Panc1 (cell line): ENCODE data around the gene USP31. TPM values are rescaled to one million over a fixed set of nuclear protein-coding genes. Genes with fewer than 3 reads are reported as not detected.

ENCODE experiments used
- ATAC-seq: fragments of 200-7000 bp; cut with Tn5 transposase; 2 replicates; pipeline ENCODE4 v1.9.1; 2020; ENCODE audit warnings: mild to moderate bottlenecking, moderate library complexity
- BruUV-seq: library from RNA; stranded (reverse); fragments of 400-500 nt; replicated peaks from 2 replicates; lab custom pipeline; 2021; lab: Mats Ljungman, UMichigan
- CTCF ChIA-PET: fragments of 300-600 bp; sonication (Branson Sonifier 250); formaldehyde crosslinking; loops from one replicate; lab custom pipeline; 2022; ENCODE audit warnings: antibody characterized with exemption; lab: Charles Lee
- POLR2A ChIA-PET: fragments of 300-600 bp; sonication (Branson Sonifier 250); formaldehyde crosslinking; loops from one replicate; lab custom pipeline; 2022; ENCODE audit warnings: antibody characterized with exemption; lab: Charles Lee
- DNase-seq: peaks from one replicate; pipeline ENCODE4 v3.0.0-alpha.2; 2010; ENCODE audit warnings: low read depth, low spot score
- H3K27ac ChIP-seq: 2 replicates; pipeline ENCODE4 v1.5.1; 2011; ENCODE audit warnings: mild to moderate bottlenecking, low read length, inconsistent platforms
- H3K27me3 ChIP-seq: fragments of 200-500 bp; sonication (Bioruptor generic); 2 replicates; pipeline ENCODE4 v1.6.0; 2014; ENCODE audit warnings: low read length, inconsistent platforms; ENCODE audit not compliant: control insufficient read depth, insufficient read depth
- H3K36me3 ChIP-seq: fragments of 200-500 bp; sonication (Bioruptor generic); 2 replicates; pipeline ENCODE4 v1.5.1; 2014; ENCODE audit warnings: inconsistent platforms, mild to moderate bottlenecking, low read length, moderate library complexity; ENCODE audit not compliant: control insufficient read depth, insufficient read depth
- H3K4me1 ChIP-seq: 2 replicates; pipeline ENCODE4 v1.5.1; 2011; ENCODE audit warnings: inconsistent platforms, mild to moderate bottlenecking, low read length, moderate library complexity; ENCODE audit not compliant: control insufficient read depth, insufficient read depth
- H3K4me3 ChIP-seq, 2 experiments: 2 replicates each; pipeline ENCODE4 v1.5.1; 2011 to 2012; ENCODE audit warnings: low read depth in 2 of 2, low read length in 2 of 2, mild to moderate bottlenecking in 2 of 2, inconsistent platforms in 1 of 2, moderate library complexity in 1 of 2
- H3K9me3 ChIP-seq: fragments of 200-500 bp; sonication (Bioruptor generic); 2 replicates; pipeline ENCODE4 v1.5.1; 2014; ENCODE audit warnings: low read depth, mild to moderate bottlenecking, inconsistent platforms, low read length, moderate library complexity; ENCODE audit not compliant: control insufficient read depth, insufficient read depth
- POLR2AphosphoS5 ChIP-seq: IDR thresholded peaks from 2 replicates; pipeline ENCODE4 v1.6.1; 2012; ENCODE audit warnings: mild to moderate bottlenecking, low read depth, low read length, moderate library complexity
- SIN3A ChIP-seq: IDR thresholded peaks from 2 replicates; pipeline ENCODE4 v1.6.1; 2012; ENCODE audit warnings: low read depth, mild to moderate bottlenecking, low read length, moderate library complexity, borderline replicate concordance; ENCODE audit not compliant: insufficient read depth
- TCF7L2 ChIP-seq: IDR thresholded peaks from 2 replicates; pipeline ENCODE4 v1.6.1; 2011; ENCODE audit warnings: mild to moderate bottlenecking, low read depth, low read length, inconsistent platforms
- in situ Hi-C: cut with HindIII; loops from 2 replicates; pipeline ENCODE4 v1.10.0; 2016; ENCODE audit warnings: low sequenced_read_pairs, low pct_unique_long_range_greater_than_20kb
- intact Hi-C: fragments of 100-400 bp; cut with micrococcal nuclease; formaldehyde crosslinking; loops from one replicate; pipeline ENCODE4 v1.10.0; 2022; ENCODE audit not compliant: unreplicated experiment
- total RNA-seq: library from RNA; stranded (reverse); gene quantifications from one replicate; pipeline ENCODE4 v1.2.1, GENCODE V29; 2021; ENCODE audit not compliant: unreplicated experiment
- TF ChIP-seq, protein P1 (sequence below): fragments of 450-650 bp; IDR thresholded peaks from 2 replicates; pipeline ENCODE4 v1.5.1; 2017; ENCODE audit warnings: mild to moderate bottlenecking
- TF ChIP-seq, protein P2 (sequence below), 2 experiments: IDR thresholded peaks; 2 replicates each; pipeline ENCODE4 v1.6.1; 2011 to 2012; ENCODE audit warnings: low read depth in 2 of 2, control low read depth in 1 of 2, low read length in 1 of 2, mild to moderate bottlenecking in 1 of 2, moderate library complexity in 1 of 2; ENCODE audit not compliant: insufficient read depth in 1 of 2

Gene USP31
- total RNA-seq, 1 experiment from 2014 or later: 27.2 TPM

DNA sequence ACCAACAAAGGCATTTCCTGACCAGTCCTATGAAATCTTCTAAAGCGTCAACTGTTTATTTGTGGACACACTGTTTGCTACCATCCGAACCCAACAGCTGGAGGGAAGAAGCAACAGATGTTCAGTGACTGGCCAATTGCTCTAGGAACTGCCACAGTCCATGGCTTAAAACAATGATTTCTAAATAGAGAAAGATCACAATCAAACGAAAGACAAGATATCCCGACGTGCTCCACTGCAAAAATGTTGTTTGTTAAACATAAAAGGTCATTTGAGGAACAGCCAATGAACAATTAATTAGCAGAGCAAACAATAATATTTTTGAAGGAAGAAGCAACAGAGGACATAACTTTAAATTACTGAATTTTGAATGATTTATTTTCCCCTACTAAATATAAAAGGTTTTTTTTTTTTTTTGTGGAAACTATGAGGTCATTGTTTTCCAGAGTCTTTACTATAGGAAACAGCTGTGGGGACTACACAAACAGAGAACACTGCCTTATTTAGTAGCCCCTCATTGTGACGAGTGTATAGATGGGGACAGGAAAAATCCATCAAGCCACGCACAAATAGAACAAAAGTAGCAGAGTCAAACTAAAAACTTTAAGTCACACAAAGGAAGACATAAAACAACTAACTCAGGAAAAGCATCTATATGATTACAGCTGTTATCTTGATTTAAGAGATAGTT, 17.2 kb downstream of the USP31 start:
- no peak overlapping the region for H3K27ac ChIP-seq
- intact Hi-C loops: no loop called here
- no peaks in the 10 kb centered on the region for H3K27me3 ChIP-seq
- TF ChIP-seq POLR2AphosphoS5: no peak
- TF ChIP-seq, protein P1, sequence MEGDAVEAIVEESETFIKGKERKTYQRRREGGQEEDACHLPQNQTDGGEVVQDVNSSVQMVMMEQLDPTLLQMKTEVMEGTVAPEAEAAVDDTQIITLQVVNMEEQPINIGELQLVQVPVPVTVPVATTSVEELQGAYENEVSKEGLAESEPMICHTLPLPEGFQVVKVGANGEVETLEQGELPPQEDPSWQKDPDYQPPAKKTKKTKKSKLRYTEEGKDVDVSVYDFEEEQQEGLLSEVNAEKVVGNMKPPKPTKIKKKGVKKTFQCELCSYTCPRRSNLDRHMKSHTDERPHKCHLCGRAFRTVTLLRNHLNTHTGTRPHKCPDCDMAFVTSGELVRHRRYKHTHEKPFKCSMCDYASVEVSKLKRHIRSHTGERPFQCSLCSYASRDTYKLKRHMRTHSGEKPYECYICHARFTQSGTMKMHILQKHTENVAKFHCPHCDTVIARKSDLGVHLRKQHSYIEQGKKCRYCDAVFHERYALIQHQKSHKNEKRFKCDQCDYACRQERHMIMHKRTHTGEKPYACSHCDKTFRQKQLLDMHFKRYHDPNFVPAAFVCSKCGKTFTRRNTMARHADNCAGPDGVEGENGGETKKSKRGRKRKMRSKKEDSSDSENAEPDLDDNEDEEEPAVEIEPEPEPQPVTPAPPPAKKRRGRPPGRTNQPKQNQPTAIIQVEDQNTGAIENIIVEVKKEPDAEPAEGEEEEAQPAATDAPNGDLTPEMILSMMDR: no peak
- no peak for TF ChIP-seq SIN3A
- TF ChIP-seq TCF7L2: no peak
- TF ChIP-seq, protein P2, sequence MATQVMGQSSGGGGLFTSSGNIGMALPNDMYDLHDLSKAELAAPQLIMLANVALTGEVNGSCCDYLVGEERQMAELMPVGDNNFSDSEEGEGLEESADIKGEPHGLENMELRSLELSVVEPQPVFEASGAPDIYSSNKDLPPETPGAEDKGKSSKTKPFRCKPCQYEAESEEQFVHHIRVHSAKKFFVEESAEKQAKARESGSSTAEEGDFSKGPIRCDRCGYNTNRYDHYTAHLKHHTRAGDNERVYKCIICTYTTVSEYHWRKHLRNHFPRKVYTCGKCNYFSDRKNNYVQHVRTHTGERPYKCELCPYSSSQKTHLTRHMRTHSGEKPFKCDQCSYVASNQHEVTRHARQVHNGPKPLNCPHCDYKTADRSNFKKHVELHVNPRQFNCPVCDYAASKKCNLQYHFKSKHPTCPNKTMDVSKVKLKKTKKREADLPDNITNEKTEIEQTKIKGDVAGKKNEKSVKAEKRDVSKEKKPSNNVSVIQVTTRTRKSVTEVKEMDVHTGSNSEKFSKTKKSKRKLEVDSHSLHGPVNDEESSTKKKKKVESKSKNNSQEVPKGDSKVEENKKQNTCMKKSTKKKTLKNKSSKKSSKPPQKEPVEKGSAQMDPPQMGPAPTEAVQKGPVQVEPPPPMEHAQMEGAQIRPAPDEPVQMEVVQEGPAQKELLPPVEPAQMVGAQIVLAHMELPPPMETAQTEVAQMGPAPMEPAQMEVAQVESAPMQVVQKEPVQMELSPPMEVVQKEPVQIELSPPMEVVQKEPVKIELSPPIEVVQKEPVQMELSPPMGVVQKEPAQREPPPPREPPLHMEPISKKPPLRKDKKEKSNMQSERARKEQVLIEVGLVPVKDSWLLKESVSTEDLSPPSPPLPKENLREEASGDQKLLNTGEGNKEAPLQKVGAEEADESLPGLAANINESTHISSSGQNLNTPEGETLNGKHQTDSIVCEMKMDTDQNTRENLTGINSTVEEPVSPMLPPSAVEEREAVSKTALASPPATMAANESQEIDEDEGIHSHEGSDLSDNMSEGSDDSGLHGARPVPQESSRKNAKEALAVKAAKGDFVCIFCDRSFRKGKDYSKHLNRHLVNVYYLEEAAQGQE (IDR thresholded peaks at IDR 0.05; ENCODE audit: insufficient read depth in 1 of 2, low read depth in 2 of 2, low read length in 1 of 2): no peak
- no peak overlapping the region for H3K4me3 ChIP-seq
- POLR2A ChIA-PET: no interaction called here
- ATAC-seq: no peak
- no peak for DNase-seq
- CTCF ChIA-PET: no interaction called here
- peaks cover 1% of the 10 kb centered on the region; the same call in 1 of the 2 replicates for H3K9me3 ChIP-seq
- peaks cover 15% of the 10 kb centered on the region for H3K4me1 ChIP-seq
- H3K36me3 ChIP-seq: no peaks in the 10 kb centered on the region
- in situ Hi-C loops: no loop called here
- BruUV-seq: no TSS peak

DNA sequence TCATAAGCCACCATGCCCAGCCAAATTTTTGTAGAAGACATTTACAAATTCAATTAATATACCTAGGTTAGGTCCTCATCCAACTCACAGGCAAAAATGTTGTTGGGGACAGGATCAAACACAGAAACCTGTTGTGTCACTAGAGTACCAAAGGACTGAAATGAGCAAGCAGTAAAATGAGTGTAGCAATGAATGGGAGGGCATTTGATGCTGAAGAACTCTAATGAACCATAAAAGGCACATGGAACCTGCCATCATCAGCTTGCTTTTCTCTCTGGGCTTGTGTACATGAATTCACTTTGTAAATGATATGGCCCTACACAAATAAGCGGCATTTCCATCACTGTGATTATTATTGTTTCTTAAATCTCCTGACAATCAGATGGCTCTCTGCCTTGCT, 17.8 kb downstream of the USP31 start:
- no peak for DNase-seq
- no peak overlapping the region for H3K27ac ChIP-seq
- peaks cover 15% of the 10 kb centered on the region for H3K4me1 ChIP-seq
- H3K9me3 ChIP-seq: no peaks in the 10 kb centered on the region; the same call in 1 of the 2 replicates
- H3K4me3 ChIP-seq: no peak overlapping the region
- intact Hi-C loops (no loop called here), in situ Hi-C loops (no loop called here)
- no peak for ATAC-seq
- H3K36me3 ChIP-seq: no peaks in the 10 kb centered on the region
- no peak for TF ChIP-seq POLR2AphosphoS5
- TF ChIP-seq, protein P1: no peak
- TF ChIP-seq TCF7L2: no peak
- no peak for TF ChIP-seq SIN3A
- TF ChIP-seq, protein P2 (IDR thresholded peaks at IDR 0.05; ENCODE audit: insufficient read depth in 1 of 2, low read depth in 2 of 2, low read length in 1 of 2): no peak
- POLR2A ChIA-PET: no interaction called here
- no TSS peak for BruUV-seq
- no peaks in the 10 kb centered on the region for H3K27me3 ChIP-seq
- CTCF ChIA-PET: no interaction called here
